Epithelial cell of proximal tubule (primary cell): Measurements from ENCODE around the gene SCEL. TPM values are rescaled to one million over a fixed set of nuclear protein-coding genes. Genes with fewer than 3 reads are reported as not detected.

Source experiments
- DNase-seq: peaks from one replicate; pipeline ENCODE4 v3.0.0-alpha.2; 2011; ENCODE audit warnings: low read depth
- H3K4me3 ChIP-seq: 2 replicates; pipeline ENCODE4 v1.5.1; 2011; ENCODE audit warnings: low read depth, mild to moderate bottlenecking, low read length
- total RNA-seq: library from RNA; depleted of rRNA; stranded (reverse); fragments of >200 nt; gene quantifications from 2 replicates; pipeline ENCODE4 v1.2.3, GENCODE V29; 2015
- TF ChIP-seq, protein P1 (sequence below): conservative IDR thresholded peaks from 2 replicates; pipeline ENCODE4 v1.5.1; 2012; ENCODE audit warnings: low read depth, mild to moderate bottlenecking, low read length

Gene SCEL
- total RNA-seq, 1 donor from 2014 or later: 8.5 TPM

DNA sequence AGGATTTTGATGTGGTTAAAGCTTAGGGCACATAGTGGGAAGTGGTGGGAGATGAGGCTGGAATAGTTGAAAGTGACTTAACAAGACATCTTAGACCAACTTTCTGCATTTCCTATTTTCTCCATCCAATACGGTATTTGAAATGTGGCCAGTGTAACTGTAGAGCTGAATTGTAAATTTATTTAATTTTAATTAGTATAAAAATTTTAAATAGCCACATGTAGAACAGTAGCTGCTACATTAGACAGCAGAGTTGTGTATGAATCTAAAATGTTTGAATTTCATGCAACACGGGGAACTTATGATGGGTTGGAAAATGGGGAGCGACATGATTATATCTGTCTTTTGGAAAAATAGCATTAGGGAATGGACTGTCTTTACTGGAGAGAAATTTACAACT, 7.1 kb upstream of the SCEL start:
- TF ChIP-seq, protein P1, sequence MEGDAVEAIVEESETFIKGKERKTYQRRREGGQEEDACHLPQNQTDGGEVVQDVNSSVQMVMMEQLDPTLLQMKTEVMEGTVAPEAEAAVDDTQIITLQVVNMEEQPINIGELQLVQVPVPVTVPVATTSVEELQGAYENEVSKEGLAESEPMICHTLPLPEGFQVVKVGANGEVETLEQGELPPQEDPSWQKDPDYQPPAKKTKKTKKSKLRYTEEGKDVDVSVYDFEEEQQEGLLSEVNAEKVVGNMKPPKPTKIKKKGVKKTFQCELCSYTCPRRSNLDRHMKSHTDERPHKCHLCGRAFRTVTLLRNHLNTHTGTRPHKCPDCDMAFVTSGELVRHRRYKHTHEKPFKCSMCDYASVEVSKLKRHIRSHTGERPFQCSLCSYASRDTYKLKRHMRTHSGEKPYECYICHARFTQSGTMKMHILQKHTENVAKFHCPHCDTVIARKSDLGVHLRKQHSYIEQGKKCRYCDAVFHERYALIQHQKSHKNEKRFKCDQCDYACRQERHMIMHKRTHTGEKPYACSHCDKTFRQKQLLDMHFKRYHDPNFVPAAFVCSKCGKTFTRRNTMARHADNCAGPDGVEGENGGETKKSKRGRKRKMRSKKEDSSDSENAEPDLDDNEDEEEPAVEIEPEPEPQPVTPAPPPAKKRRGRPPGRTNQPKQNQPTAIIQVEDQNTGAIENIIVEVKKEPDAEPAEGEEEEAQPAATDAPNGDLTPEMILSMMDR: no peak
- DNase-seq: no peak
- no peak overlapping the region for H3K4me3 ChIP-seq

DNA sequence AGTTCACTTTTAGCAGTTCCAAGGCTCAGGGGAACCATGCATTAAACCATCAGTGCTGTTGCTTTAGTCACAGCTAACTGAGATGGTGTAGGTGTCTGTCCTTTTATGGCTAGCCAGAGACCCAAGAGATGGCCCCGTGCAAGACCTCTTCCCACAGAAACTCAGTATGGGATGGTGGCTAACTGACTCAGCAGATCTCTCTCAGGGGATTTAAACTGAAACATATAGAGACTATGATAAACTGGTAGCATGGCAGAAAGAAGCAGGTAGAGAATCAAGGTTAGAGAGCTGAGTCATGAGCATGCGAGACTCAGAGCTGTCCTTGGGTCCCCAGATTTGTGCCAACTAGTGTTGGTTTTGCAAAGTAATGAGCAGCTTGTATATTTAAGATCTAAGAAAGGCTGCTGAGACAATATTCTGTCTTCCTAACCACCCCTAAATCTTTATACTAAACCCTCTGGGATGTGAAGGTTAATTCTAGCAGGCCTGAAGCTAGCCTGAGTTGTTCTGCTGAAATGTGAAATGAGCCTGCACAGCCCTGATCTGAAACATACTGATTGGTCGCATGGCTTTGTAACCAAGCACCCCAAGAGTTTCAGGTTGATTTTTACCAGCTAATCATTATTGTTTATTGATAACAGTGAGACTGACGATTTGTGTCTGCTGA, 6.5 kb upstream of the SCEL start:
- TF ChIP-seq, protein P1: no peak
- H3K4me3 ChIP-seq: no peak overlapping the region
- no peak for DNase-seq

DNA sequence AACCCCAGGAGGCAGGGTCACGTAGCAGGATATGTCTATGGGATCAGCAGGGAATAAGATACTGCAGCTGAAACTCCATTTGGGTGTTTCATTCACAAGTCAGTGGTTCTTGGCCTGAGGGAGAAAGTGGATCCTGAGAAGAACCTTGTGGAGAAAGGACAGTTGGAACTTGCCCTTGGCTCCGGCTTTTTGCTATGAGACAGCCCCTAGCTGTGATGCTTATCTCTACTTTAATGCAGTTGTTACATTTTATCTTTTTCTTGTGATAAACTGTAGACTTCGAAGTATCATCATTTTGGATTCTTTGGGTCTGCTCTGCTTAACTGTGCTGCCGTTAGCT, 6.0 kb upstream of the SCEL start:
- no peak for DNase-seq
- H3K4me3 ChIP-seq: no peak overlapping the region
- TF ChIP-seq, protein P1: no peak

DNA sequence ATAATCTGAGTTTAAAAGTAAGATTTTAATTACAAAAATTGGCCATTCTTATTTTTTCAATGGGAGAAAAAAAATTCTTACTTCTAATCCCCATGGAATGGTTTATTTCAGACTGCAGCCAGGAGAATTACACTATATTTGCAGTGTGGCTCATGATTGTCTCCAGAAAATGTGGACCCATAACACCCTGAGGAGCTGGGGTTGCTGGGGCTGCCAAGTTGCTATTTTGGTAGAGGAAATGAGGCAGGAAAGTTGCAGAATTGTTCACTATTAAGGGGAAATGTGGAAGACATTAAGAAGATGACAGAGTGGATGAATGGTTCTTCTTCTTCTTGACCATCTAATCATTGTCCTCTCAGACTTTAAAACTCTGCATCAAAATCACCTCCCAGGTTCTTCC, 4.6 kb upstream of the SCEL start:
- TF ChIP-seq, protein P1: no peak
- no peak overlapping the region for H3K4me3 ChIP-seq
- no peak for DNase-seq

DNA sequence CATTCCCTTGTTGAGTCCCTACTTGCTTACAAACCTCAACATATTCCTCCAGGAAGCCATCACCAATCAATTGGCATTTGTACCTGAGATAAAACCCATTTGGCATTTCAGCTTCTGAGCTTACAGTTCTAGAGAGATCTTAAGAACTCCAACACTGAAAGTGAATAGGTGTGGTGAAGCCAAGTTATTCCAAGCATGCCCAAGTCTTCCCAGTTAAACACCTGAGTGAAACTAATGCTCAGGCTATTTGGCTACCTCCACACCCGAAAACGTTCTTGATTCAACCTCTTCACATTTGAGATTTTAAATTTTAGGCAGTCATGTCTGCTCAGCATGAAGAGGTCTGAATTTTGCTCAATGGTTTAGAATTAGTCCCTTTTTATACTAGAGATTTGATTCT, 2.5 kb upstream of the SCEL start:
- TF ChIP-seq, protein P1: no peak
- no peak overlapping the region for H3K4me3 ChIP-seq

DNA sequence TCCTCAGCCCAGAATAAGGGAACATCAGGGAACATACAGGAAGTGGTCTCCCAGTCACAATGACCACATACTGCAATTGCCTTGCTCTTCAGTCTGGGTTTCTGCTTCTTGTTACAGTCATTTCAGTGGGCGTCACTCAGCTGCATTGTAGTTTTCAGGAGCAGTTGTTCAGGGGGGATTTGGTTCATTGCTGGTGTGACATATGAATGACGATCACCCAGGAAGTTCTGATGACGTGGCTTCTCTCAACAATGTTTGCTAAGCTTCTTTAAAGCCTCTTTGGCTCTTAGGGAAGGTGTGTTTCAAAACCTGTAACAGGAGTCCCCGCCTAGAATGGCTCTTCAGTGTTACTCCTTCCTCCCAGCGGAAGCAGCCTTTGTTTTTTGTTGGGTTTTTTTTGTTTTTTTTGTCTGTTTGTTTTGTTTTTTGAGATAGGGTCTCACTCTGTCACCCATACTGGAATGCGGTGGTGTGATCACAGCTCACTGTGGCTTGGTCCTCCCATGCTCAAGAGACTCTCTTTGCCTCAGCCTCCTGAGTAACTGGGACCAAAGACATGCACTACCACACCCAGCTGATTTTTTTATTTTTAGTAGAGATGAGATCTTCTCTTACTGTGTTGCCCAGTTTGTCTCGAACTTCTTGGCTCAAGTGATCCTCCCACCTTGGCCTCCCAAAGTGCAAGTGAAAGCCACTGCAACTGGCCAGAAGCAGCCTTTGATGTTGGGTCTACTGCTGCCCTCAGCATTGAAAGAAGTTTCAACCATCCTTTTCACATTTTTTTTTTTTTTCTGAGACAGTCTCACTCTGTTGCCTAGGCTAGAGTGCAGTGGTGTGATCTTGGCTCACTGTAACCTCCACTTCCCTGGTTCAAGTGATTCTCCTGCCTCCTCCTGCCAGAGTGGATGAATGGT, 1.4 kb upstream of the SCEL start:
- TF ChIP-seq, protein P1: no peak
- no peak overlapping the region for H3K4me3 ChIP-seq
- DNase-seq: no peak

More for the DNA sequence above, 2.5 kb upstream of the SCEL start:
- DNase-seq: no peak
